BLaER1 treated with 17β-estradiol and CSF1 and Interleukin-3, amounts not matched to agents 10 nM and 100 nM (cell line): ENCODE data around the gene PKD1.
A peak's percentile ranks its signal among the peaks of the same experiment; 100 is the strongest.

ENCODE experiments used
- H3K27ac ChIP-seq, 11 experiments: shearing (Covaris generic); formaldehyde crosslinking; 2 replicates each; pipeline ENCODE4 v1.8.1; 2022
- H3K27me3 ChIP-seq, 11 experiments: shearing (Covaris generic); formaldehyde crosslinking; 2 replicates each; pipeline ENCODE4 v1.8.1; 2022
- H3K36me3 ChIP-seq, 11 experiments: shearing (Covaris generic); formaldehyde crosslinking; 2 replicates each; pipeline ENCODE4 v1.8.1; 2022
- H3K4me1 ChIP-seq, 10 experiments: shearing (Covaris generic); formaldehyde crosslinking; 2 replicates each; pipeline ENCODE4 v1.8.1; 2022
- H3K4me2 ChIP-seq, 11 experiments: shearing (Covaris generic); formaldehyde crosslinking; 2 replicates each; pipeline ENCODE4 v1.8.1; 2022
- H3K4me3 ChIP-seq, 10 experiments: shearing (Covaris generic); formaldehyde crosslinking; 2 replicates each; pipeline ENCODE4 v1.8.1; 2022
- H3K9ac ChIP-seq, 11 experiments: shearing (Covaris generic); formaldehyde crosslinking; 2 replicates each; pipeline ENCODE4 v1.8.1; 2022
- H3K9me3 ChIP-seq, 11 experiments: shearing (Covaris generic); formaldehyde crosslinking; replicated peaks in 1 of 11; 2 replicates each; pipeline ENCODE4 v1.8.1; 2022
- H4K20me1 ChIP-seq, 11 experiments: shearing (Covaris generic); formaldehyde crosslinking; 2 replicates each; pipeline ENCODE4 v1.8.1; 2022
- Cebpa-rat ChIP-seq, 11 experiments: shearing (Covaris generic); IDR thresholded peaks; 2 replicates each; pipeline ENCODE4 v1.8.1; 2022

Gene PKD1

DNA sequence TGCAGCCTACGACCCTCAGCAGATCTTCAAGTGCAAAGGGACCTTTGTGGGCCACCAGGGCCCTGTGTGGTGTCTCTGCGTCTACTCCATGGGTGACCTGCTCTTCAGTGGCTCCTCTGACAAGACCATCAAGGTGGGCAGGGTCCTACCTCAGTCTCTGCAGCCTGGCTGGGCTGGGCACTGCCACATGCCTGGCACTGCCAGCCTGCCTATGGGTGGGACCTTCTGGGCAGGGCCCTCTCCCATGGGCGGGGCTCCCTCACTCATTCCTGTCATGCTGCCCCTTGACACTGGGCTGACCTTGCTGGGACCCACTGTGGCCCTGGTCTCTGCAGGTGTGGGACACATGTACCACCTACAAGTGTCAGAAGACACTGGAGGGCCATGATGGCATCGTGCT, 38.2 kb upstream of the PKD1 start:
- Histone ChIP-seq H3K4me3 (no peak overlapping the region), H4K20me1 (peaks cover 0 to 86% (median 29%) of the 10 kb centered on the region in 11 experiments; a peak in 18 of 22 replicates), H3K9ac (no peak overlapping the region), H3K27ac (no peak overlapping the region), H3K4me1 (peaks cover 25 to 32% (median 29%) of the 10 kb centered on the region in 10 experiments), H3K36me3 (peaks cover 68 to 83% (median 74%) of the 10 kb centered on the region in 11 experiments), H3K27me3 (no peaks in the 10 kb centered on the region), H3K4me2 (no peak overlapping the region), H3K9me3 (peaks cover 0 to 14% (median 6%) of the 10 kb centered on the region in 11 experiments; a peak in 11 of 22 replicates)
- TF ChIP-seq Cebpa-rat (IDR thresholded peaks at IDR 0.05): no peak

DNA sequence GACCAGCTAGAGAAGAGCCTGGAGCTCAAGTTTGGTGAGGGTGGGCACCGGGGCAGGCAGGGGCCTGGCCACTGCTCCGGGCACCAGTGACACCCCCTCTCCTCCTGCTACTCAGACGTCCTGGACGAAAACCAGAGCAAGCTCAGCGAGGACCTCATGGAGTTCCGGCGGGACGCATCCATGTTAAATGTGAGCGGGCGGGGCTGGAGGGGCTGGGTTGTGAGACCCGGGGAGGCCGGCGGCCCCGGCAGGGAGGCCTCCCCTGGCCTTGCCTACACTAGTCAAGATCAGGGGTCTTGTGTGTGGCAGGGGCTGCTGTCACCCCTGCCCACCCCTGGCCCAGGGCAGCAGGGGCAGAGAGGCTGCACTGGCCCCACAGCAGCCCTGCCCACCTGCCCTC, 37.7 kb upstream of the PKD1 start:
- H3K36me3 ChIP-seq: peaks cover 70 to 85% (median 77%) of the 10 kb centered on the region in 11 experiments
- no peak overlapping the region for H3K27ac ChIP-seq
- H3K27me3 ChIP-seq: no peaks in the 10 kb centered on the region
- H3K4me2 ChIP-seq: no peak overlapping the region
- TF ChIP-seq Cebpa-rat (IDR thresholded peaks at IDR 0.05): no peak
- peaks cover 0 to 12% (median 5%) of the 10 kb centered on the region in 11 experiments; a peak in 11 of 22 replicates for H3K9me3 ChIP-seq
- peaks cover 31 to 37% (median 35%) of the 10 kb centered on the region in 10 experiments for H3K4me1 ChIP-seq
- no peak overlapping the region for H3K4me3 ChIP-seq
- peaks cover 0 to 89% (median 35%) of the 10 kb centered on the region in 11 experiments; a peak in 19 of 22 replicates for H4K20me1 ChIP-seq
- H3K9ac ChIP-seq: no peak overlapping the region

DNA sequence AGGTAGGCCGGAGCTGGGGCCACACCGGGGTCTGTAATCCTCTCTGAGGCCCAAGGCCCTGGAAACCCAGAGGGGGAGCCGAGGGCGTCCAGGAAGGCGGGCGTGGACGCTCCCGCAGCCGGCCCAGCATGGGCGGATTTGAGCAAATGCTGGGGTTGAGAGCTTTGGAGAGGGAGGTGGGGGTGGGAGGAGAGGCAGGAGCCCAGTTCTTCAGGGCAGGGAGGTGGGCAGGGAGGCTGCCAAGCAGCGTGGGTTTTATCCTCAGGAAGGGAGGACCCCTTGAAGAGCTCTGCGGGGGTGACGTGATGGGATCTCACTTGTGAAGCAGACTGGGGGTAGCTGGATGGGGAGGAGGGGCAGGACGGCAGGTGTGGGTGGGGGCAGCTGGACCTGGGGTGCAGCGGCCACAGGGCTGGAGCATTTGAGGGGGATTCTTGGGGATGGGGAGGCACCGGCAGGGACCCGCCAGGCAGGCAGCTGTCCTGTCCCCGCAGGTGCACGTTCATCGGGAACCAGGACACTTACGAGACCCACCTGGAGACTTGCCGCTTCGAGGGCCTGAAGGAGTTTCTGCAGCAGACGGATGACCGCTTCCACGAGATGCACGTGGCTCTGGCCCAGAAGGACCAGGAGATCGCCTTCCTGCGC, 37.1 kb upstream of the PKD1 start:
- Histone ChIP-seq H3K36me3 (peaks cover 70 to 85% (median 77%) of the 10 kb centered on the region in 11 experiments), H3K9ac (no peak overlapping the region), H3K4me2 (no peak overlapping the region), H3K4me3 (no peak overlapping the region), H4K20me1 (peaks cover 4 to 89% (median 40%) of the 10 kb centered on the region in 11 experiments; a peak in 19 of 22 replicates), H3K4me1 (peaks cover 36 to 43% (median 40%) of the 10 kb centered on the region in 10 experiments), H3K9me3 (peaks cover 0 to 7% (median 0%) of the 10 kb centered on the region in 11 experiments; a peak in 4 of 22 replicates), H3K27ac (no peak overlapping the region), H3K27me3 (no peaks in the 10 kb centered on the region)
- TF ChIP-seq Cebpa-rat (IDR thresholded peaks at IDR 0.05): no peak

DNA sequence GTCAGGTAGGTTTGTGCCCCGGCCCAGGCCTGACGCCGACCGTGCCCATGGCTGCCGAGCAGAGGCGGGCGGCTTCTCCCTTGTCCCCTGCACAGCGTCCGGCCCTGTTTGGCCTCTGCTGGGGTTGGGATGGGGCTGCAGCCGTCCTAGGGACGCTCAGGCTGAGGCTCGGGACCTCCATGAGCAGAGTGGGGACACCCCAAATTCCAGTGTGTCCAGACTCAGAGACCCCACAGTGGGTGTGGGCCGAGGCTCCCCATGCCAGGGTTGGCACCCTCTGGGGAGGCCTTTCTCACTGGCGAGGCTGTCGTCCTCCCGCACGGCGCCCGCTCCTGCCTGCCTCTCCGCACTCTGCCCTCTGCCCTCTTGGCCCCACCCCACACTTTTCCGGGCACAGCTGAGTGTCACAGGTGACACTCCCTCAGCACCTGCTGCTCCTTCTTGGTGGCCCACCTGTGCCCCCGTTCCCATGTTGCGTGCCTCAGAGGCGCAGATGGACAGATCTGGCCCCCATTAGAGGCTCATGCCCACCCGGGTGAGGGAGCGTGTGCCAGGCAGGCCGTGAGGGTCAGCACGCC, 36.0 kb upstream of the PKD1 start:
- H3K4me1 ChIP-seq: peaks cover 43 to 53% (median 50%) of the 10 kb centered on the region in 10 experiments
- peaks cover 15 to 90% (median 47%) of the 10 kb centered on the region in 11 experiments; a peak in 20 of 22 replicates for H4K20me1 ChIP-seq
- peaks cover 70 to 85% (median 77%) of the 10 kb centered on the region in 11 experiments for H3K36me3 ChIP-seq
- H3K9me3 ChIP-seq: no peaks in the 10 kb centered on the region
- peak overlapping the region in 7 of 11 experiments; percentile 77 to 86 (median 79); a peak in 13 of 22 replicates for H3K27ac ChIP-seq
- no peak for TF ChIP-seq Cebpa-rat (IDR thresholded peaks at IDR 0.05)
- H3K9ac ChIP-seq: peak overlapping the region; percentile 67 to 81 (median 78); a peak in 19 of 22 replicates
- peak overlapping the region in 2 of 10 experiments; percentile 60 to 70; a peak in 3 of 20 replicates for H3K4me3 ChIP-seq
- H3K27me3 ChIP-seq: no peaks in the 10 kb centered on the region
- peak overlapping the region; percentile 71 to 95 (median 88); a peak in 20 of 22 replicates for H3K4me2 ChIP-seq

DNA sequence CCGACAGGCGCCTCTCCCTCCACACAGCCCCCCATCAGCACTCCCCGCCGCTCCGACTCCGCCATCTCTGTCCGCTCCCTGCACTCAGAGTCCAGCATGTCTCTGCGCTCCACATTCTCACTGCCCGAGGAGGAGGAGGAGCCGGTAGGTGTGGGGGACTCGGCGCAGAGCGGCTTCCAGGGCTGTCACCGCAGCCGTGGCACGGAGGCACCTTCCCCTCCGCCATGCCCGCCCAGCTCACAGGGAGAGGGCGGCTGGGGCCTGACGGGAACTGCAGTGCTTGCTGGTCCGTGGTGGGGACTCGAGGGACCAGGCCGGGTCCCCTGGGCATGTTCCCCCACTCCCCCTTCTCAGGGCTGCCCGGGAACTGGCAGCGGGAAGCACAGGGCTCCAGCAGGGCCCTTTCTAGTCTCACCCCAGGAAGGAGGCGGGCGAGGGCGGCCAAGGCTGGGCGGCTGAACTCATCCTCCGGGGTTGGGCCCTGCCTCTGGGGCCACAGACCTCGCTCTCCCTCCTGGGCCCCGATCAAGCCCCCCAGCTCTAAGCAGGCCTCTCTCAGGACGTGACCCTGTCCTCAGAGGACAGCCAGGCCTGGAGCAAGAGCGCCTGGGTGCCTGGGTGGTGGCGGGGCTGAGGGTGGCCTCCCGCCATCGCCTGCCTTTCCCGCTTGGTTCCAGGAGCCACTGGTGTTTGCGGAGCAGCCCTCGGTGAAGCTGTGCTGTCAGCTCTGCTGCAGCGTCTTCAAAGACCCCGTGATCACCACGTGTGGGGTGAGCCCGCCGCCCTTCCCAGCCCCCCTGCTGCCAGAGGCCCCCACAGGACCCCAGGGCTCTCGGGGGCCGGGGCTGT, 35.1 kb upstream of the PKD1 start:
- Histone ChIP-seq H3K4me3 (peak overlapping the region; percentile 36 to 70 (median 58)), H3K9ac (peak overlapping the region; percentile 67 to 81 (median 78)), H3K4me2 (peak overlapping the region; percentile 71 to 95 (median 88)), H4K20me1 (peaks cover 23 to 91% (median 48%) of the 10 kb centered on the region in 11 experiments; a peak in 21 of 22 replicates), H3K27ac (peak overlapping the region; percentile 62 to 86 (median 78)), H3K4me1 (peaks cover 45 to 53% (median 50%) of the 10 kb centered on the region in 10 experiments), H3K9me3 (no peaks in the 10 kb centered on the region), H3K36me3 (peaks cover 71 to 86% (median 77%) of the 10 kb centered on the region in 11 experiments), H3K27me3 (no peaks in the 10 kb centered on the region)
- no peak for TF ChIP-seq Cebpa-rat (IDR thresholded peaks at IDR 0.05)

DNA sequence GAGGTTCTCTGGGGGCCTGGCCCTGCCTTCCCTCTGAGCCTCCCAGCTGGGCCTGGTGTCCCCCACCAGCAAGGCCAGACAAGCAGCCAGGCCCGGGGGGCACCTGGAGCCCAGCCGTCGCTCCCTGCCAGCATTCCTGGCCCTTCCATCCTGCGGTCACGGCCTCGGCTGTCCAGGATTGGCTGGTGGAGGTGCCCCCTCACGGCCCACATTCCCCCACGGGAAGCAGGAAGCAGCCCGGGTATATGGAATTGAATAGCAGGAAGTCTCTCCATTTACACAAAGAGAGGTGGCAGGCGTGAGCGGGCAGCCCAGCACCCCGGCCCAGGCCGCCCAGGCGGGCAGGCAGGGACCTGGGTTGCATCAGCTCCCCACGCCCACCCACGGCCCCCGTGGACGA, 34.4 kb upstream of the PKD1 start:
- Histone ChIP-seq H3K27ac (peak overlapping the region; percentile 62 to 86 (median 78)), H4K20me1 (peaks cover 29 to 91% (median 54%) of the 10 kb centered on the region in 11 experiments; a peak in 21 of 22 replicates), H3K36me3 (peaks cover 69 to 85% (median 77%) of the 10 kb centered on the region in 11 experiments), H3K4me3 (peak overlapping the region; percentile 36 to 70 (median 58); a peak in 19 of 20 replicates), H3K4me1 (peaks cover 45 to 53% (median 50%) of the 10 kb centered on the region in 10 experiments), H3K4me2 (peak overlapping the region; percentile 71 to 95 (median 88)), H3K9ac (peak overlapping the region; percentile 67 to 81 (median 78)), H3K9me3 (peaks cover 0 to 5% (median 0%) of the 10 kb centered on the region in 11 experiments; a peak in 6 of 22 replicates), H3K27me3 (no peaks in the 10 kb centered on the region)
- TF ChIP-seq Cebpa-rat (IDR thresholded peaks at IDR 0.05): no peak

DNA sequence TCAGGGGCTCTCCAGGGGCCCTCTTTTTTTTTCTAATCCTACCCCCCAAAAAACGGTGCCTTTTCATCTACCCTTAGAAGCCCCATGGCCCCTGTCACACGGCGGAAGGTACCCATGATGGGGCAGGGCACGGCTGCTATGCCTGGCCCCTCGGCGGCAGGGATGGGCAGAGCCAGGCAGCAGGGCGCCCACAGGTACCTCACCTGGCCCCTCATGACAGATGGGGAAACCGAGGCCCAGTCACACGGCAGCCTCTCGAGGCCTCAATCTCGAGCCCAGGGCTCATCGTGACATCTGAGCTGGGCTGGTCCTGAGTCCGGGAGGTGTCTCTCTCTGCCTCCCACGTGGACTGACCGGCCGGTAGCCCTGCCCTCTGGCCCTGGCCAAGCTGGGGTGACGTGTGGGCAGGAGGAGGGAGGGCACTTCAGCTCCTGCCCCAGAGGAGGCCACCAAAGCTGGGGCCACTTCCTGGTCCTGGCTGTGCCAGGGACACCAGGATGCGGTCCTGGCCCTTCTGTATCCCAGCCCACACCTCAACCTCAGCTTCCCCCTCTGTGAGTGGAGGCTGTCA, 31.5 kb upstream of the PKD1 start:
- Histone ChIP-seq H3K9ac (peak overlapping the region in 9 of 11 experiments; percentile 14 to 81 (median 67); a peak in 13 of 22 replicates), H4K20me1 (peaks cover 49 to 94% (median 76%) of the 10 kb centered on the region in 11 experiments), H3K4me2 (peak overlapping the region in 8 of 11 experiments; percentile 9 to 95 (median 90); a peak in 11 of 22 replicates), H3K27ac (peak overlapping the region in 4 of 11 experiments; percentile 11 to 32 (median 20); a peak in 4 of 22 replicates), H3K27me3 (no peaks in the 10 kb centered on the region), H3K4me3 (no peak overlapping the region), H3K36me3 (peaks cover 56 to 84% (median 75%) of the 10 kb centered on the region in 11 experiments), H3K4me1 (peaks cover 49 to 61% (median 55%) of the 10 kb centered on the region in 10 experiments), H3K9me3 (peaks cover 0 to 25% (median 15%) of the 10 kb centered on the region in 11 experiments; a peak in 15 of 22 replicates)
- TF ChIP-seq Cebpa-rat (IDR thresholded peaks at IDR 0.05): no peak
